Measurements from ENCODE around the gene SLC26A11. TPM values are rescaled to one million over a fixed set of nuclear protein-coding genes. Genes with fewer than 3 reads are reported as not detected.
A peak's percentile ranks its signal among the peaks of the same experiment; 100 is the strongest.
"Not testable (repeated sequence)": the region's sequence is repeated elsewhere in the genome, so short reads cannot be mapped to it uniquely, and the experiment has no call there.

Gene SLC26A11
- total and polyA plus RNA-seq, 7 donors, result 2.2 to 5.1 (median 3.2) TPM

GRCh38 chr17:80254396-80255251 is 34.4 kb downstream of the SLC26A11 start:
- Histone ChIP-seq H3K9me3 (no peaks in the 10 kb centered on the region), H3K4me3 (no peak overlapping the region), H3K4me1 (peaks cover 24% of the 10 kb centered on the region), H3K36me3 (ENCODE audit: insufficient read depth in 1 of 2, low read depth in 1 of 2) (peaks cover 0 to 19% of the 10 kb centered on the region in 2 donors), H3K27me3 (ENCODE audit: insufficient read depth in 3 of 3, low read length in 2 of 3) (no peaks in the 10 kb centered on the region), H3K27ac (peak overlapping the region; percentile 69)
- DNase-seq, result peak in 1 of 2 donors; percentile 41
- intact Hi-C loops (cut with DNase I), result loop anchor here in 1 of 2 donors (5.0 kb wide), 1 partner anchor 57 kb away; no protein-coding TSS in a partner anchor
- TF ChIP-seq CTCF (IDR thresholded peaks at IDR 0.05), result no peak
- WGBS, 3 donors, result 39 to 67% (median 48%) methylated on average over 13 of the region's 13 CpGs
- ATAC-seq, result peak; percentile 87 to 91 (median 90)

GRCh38 chr17:80256034-80256350 is 35.8 kb downstream of the SLC26A11 start:
- no peak for DNase-seq
- peaks cover 0 to 14% of the 10 kb centered on the region in 2 donors for H3K36me3 ChIP-seq (ENCODE audit: insufficient read depth in 1 of 2, low read depth in 1 of 2)
- no peak for TF ChIP-seq CTCF (IDR thresholded peaks at IDR 0.05)
- WGBS, 3 donors, result 96% methylated on average over 5 of the region's 5 CpGs
- H3K9me3 ChIP-seq, result no peaks in the 10 kb centered on the region
- intact Hi-C loops (cut with DNase I), result no loop called here
- peaks cover 25% of the 10 kb centered on the region for H3K4me1 ChIP-seq
- no peak overlapping the region for H3K27ac ChIP-seq
- ATAC-seq, result no peak
- H3K27me3 ChIP-seq (ENCODE audit: insufficient read depth in 3 of 3, low read length in 2 of 3), result no peaks in the 10 kb centered on the region
- no peak overlapping the region for H3K4me3 ChIP-seq

GRCh38 chr17:80257716-80258213 is 37.5 kb downstream of the SLC26A11 start:
- no peaks in the 10 kb centered on the region for H3K27me3 ChIP-seq (ENCODE audit: insufficient read depth in 3 of 3, low read length in 2 of 3)
- no peaks in the 10 kb centered on the region for H3K36me3 ChIP-seq (ENCODE audit: insufficient read depth in 1 of 2, low read depth in 1 of 2)
- no peak overlapping the region for H3K4me3 ChIP-seq
- H3K27ac ChIP-seq, result no peak overlapping the region
- H3K4me1 ChIP-seq, result peaks cover 39% of the 10 kb centered on the region
- no peak for ATAC-seq
- TF ChIP-seq CTCF (IDR thresholded peaks at IDR 0.05), result no peak
- 72 to 86% (median 79%) methylated on average over 14 of the region's 14 CpGs for WGBS, 3 donors
- DNase-seq, result no peak
- no peaks in the 10 kb centered on the region for H3K9me3 ChIP-seq
- intact Hi-C loops (cut with DNase I), result no loop called here

GRCh38 chr17:80258296-80258695 is 38.1 kb downstream of the SLC26A11 start:
- H3K27me3 ChIP-seq (ENCODE audit: insufficient read depth in 3 of 3, low read length in 2 of 3); DNase-seq; H3K36me3 ChIP-seq (ENCODE audit: insufficient read depth in 1 of 2, low read depth in 1 of 2); intact Hi-C loops (cut with DNase I); ATAC-seq; H3K4me3 ChIP-seq; H3K9me3 ChIP-seq: not testable (repeated sequence)
- H3K4me1 ChIP-seq, result peaks cover 44% of the 10 kb centered on the region
- H3K27ac ChIP-seq, result peak overlapping the region; percentile 27
- 89 to 93% (median 91%) methylated on average over 2 of the region's 2 CpGs for whole genome bisulfite sequencing, 3 donors

GRCh38 chr17:80259457-80260068 is 39.3 kb downstream of the SLC26A11 start:
- Histone ChIP-seq H3K9me3 (no peaks in the 10 kb centered on the region), H3K27ac (peak overlapping the region; percentile 95), H3K4me1 (peaks cover 44% of the 10 kb centered on the region), H3K4me3 (peak overlapping the region; percentile 78), H3K36me3 (ENCODE audit: insufficient read depth in 1 of 2, low read depth in 1 of 2) (peaks cover 0 to under 1% of the 10 kb centered on the region in 2 donors), H3K27me3 (ENCODE audit: insufficient read depth in 3 of 3, low read length in 2 of 3) (no peaks in the 10 kb centered on the region)
- WGBS, 3 donors, result 31 to 51% (median 35%) methylated on average over 17 to 18 of the region's 18 CpGs
- ATAC-seq (no peak), DNase-seq (no peak)
- intact Hi-C loops (cut with DNase I), result loop anchor here (5.0 kb wide), 2 partner anchors 42 to 107 kb away; no protein-coding TSS in a partner anchor
- TF ChIP-seq CTCF (IDR thresholded peaks at IDR 0.05), result no peak
